Measurements from ENCODE around the gene CPPED1.
"Not testable (repeated sequence)": the region's sequence is repeated elsewhere in the genome, so short reads cannot be mapped to it uniquely, and the experiment has no call there.

CPPED1 gene, protein sequence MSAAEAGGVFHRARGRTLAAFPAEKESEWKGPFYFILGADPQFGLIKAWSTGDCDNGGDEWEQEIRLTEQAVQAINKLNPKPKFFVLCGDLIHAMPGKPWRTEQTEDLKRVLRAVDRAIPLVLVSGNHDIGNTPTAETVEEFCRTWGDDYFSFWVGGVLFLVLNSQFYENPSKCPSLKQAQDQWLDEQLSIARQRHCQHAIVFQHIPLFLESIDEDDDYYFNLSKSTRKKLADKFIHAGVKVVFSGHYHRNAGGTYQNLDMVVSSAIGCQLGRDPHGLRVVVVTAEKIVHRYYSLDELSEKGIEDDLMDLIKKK

DNA sequence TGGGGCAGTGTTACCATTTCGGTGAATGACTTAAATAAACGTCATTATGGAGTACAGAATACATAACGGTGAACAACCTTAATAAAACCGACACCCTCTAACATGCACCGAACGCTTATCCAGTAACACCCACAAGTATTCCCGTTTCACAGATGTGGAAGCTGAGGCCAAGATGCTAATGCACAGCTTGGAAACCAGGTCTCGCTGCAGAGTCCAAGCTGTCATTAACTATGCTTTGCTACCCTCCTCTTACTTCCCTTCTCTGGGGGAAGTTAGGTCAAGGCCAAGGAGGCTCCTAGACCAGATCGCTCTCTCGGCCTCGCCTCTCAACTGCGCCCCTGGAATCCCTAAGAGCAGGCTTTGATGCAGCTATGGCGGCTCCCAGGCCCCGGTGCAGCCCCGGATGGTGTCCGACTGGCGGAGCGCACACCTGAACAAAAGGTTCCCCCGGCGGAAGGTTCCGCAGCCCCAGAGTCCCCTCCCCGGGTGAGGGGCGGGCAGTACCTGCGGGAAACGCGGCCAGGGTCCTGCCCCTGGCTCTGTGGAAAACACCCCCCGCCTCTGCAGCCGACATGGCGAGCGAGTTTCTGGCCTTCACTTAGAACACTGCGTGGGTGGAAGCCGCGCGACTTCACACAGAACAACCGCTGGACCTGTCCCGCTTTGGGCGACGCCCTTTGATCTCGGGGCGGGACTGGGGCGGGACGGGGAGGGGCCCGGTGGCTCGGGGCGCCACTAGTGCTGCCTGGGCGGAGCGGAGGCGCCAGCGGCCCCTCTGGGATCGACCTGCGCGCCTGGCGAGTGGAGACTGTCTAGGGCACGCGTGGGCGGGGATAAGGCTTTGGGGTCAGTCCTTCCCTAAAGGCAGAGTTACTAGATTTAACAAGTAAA, at the start of gene CPPED1:
Gene CPPED1, minus strand, starts transcription at position 685 of the 891 bp plus-strand sequence. Its CDS starts 111 bp downstream, at position 574.
- DNase-seq (ENCODE audit: low read depth): peak; percentile 78

DNA sequence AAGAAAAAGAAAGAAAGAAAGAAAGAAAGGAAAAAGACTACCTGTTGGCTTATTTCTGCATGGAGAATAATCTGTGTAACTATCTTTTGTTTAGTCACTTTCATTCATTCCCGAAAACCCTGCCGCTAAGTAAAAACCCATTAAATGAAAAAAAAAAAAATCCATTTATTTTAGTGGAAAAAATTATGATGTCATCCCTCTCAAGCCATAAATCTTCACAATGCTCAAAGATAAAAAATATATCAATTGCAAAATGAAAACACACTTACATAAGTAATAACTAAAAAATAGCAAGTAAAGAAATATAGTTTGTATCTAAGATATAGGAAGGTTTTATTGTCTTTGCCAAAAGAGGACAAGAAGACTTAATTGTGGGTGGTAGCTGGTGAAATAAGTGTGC, 46.5 kb upstream of the CPPED1 start:
- DNase-seq (ENCODE audit: low read depth): no peak

DNA sequence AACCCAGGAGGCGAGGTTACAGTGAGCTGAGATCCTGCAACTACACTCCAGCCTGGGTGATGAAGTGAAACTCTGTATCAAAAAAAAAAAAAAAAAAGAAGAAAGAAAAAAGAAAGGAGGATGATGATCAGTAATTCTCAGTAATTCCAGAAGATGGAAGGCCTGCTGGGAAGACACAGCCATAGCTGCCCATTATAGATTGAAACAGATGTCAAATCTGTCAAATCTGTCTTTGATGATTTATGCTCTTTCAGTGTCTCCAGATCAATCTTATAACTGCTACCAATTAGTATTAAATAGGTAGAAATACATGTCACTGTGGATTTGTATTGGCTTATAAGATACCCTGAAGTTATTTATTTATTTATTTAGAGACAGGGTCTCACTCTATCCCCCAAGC, 42.9 kb upstream of the CPPED1 start:
- DNase-seq (ENCODE audit: low read depth): no peak

DNA sequence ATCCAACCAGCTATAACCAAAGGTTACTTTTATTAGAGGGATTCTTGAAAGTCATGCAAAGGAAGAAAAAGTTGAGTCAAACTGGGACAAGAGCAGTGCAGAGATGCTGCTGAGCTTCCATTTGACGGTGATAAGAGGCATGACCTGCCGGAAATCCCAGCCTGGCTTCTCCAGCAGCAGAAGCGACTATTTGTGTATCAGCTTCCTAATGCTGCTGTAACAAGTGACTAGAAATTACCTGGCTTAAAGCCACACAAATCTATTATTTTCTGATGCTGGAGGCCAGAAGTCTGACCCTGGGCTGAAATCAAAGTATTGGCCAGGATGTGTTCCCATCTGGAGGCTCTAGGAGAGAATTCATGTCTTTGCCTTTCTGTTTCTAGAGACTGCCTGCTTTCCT, 41.6 kb upstream of the CPPED1 start:
- DNase-seq (ENCODE audit: low read depth): no peak

DNA sequence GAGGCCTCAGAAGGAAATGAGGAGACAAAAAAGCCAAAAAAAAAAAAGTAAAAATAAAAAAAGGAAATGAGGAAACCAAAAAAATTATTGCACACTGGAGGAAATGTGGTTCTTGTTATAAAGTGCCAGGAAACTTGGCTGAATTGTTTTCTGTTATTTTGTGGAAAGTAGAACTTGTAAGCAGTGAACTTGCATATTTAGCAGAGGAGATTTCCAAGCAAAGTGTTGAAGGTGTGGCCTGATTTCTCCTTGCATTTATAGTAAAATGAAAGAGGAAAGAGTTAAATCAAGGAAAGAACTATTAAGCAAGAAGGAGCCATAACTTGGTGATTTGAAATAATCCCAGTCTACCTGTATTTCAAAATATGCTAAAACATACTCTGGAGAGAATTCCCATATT, 34.1 kb upstream of the CPPED1 start:
- no peak for DNase-seq (ENCODE audit: low read depth)

DNA sequence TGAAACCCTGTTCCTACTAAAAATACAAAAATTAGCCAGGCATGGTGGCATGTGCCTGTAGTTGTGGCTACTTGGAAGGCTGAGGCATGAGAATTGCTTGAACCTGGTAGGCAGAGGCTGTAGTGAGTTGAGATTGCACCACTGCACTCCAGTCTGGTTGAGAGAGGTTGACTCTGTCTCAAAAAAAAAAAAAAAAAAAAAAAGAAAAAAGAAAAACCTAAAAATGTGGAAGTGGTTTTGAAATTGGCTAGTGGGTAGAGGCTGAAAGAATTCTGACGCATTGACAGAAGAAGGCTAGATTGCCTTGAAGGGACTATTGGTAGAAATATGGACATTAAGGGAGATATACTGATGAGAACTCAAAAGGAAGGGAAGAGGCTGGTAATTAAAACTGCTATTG, 33.6 kb upstream of the CPPED1 start:
- DNase-seq (ENCODE audit: low read depth): no peak

DNA sequence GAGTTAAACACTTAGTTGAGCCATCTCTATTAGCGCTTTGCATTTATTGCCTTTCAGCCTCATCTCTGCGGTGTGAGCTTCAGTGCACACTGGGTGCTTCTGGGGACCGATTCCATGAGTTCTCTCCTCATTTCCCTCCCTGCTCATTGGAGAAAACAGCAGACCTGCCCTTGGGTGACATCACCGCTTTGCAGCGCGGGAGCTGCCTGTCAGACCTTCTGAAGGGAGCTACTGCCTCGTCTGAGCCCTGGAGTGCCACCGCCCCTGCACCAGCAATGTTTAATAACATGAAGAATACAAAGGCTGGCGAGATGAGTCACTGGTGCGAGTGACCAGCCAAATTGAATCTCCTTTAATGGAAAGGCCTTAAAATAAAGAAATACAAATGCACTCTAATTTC, 30.2 kb upstream of the CPPED1 start:
- no peak for DNase-seq (ENCODE audit: low read depth)

DNA sequence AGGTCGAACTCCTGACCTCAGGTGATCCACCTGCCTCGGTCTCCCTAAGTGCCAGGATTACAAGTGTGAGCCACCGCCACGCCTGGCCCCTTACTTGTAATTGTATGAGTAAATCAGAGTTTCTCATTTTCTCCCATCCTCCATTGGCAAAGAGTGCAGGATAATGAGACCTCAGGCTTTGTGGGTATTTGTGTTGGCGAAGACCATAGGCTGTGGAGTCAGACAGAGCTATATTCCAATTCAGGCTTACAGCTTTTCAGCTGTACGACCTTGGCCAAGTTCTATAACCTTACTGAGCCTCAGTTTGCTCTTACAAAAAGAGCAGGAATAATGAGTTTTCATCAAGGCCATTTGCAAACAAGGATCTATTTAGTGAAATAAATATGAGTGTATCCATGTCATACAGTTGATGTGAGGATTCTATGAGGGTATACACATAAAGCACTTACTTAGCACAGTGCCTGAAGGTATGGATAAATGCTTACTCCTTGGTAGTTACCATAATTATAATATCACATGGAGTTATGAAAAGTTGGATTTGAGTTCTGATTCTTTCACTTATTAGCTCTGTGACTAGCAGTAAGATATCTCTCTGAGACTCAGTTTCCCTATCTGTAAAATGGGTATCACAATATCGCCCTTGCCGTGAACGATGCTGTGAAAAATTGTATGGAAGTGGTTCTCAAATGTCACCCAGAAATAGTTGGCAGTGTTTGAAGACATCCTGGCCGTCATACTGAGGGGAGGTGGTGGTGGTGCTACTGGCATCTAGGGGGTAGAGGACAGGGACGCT, 25.6 kb upstream of the CPPED1 start:
- no peak for DNase-seq (ENCODE audit: low read depth)

DNA sequence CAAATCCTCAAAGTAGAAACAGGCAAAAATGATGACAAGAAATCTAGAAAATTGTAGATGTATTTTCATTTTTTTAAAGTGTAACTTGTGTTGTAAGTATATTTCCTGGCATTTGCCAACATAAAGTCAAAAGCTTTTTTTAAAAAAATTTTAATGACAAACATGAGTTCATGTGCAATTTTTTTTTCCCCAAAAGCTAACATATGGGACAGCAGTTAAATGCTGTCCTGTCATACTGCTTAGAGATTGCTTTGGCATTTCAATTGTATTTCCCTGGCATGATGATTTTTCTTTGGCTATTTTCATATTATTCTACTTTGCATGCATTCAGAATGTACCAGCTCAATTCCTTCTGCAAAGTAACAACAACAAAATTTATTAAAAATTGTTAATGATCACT, 24.5 kb upstream of the CPPED1 start:
- no peak for DNase-seq (ENCODE audit: low read depth)

DNA sequence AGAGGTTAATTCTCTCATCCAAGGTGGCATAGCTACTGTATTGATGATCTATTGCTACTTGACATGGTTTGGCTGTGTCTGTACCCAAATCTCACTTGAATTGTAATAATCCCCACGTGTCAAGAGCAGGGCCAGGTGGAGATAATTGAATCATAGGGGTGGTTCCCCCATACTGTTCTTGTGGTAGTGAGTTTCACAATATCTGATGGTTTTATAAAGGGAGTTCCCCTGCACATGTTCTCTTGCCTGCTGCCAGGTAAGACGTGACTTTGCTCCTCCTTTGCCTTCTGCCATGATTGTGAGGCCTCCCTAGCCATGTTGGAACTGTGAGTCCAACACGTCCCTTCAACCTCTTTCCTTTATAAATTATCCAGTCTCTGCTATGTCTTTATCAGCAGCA, 22.9 kb upstream of the CPPED1 start:
- no peak for DNase-seq (ENCODE audit: low read depth)

DNA sequence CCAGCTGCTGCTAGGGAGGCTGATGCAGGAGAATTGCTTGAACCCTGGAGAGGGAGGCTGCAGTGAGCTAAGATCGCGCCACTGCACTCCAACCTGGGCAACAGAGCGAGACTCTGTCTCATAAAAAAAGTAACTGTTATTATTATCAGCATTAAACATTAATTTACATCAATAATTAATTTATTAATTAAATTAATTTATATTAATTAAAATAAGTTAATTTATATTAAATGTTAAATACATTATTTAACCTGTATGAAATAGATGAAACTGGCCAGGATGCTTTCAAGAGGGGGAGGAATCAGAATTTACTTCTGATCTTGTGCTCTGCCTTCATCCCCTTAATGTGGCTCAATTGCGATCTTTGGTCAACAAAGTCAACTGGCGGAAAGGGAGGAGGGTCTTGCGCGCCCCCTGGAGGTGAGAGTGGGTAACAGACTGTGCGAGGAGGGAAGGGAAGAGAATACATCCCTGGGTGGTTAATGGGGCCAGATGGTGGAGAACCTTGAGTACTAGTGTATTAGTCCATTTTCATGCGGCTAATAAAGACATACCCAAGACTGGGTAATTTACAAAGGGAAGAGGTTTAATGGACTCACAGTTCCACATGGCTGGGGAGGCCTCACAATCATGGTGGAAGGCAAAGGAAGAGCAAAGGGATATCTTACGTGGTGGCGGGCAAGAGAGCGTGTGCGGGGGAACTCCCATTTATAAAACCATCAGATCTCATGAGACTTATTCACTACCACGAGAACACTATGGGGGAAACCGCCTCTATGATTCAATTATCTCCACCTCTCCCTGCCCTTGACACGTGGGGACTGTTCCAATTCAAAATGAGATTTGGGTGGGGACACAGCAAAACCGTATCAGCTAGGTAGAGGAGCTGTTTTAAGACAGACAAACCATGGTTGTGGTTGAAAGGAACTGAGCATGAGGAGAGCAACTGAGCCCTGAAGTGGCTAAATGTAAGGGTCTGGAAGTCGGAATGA, 15.7 kb upstream of the CPPED1 start:
- DNase-seq (ENCODE audit: low read depth): no peak

DNA sequence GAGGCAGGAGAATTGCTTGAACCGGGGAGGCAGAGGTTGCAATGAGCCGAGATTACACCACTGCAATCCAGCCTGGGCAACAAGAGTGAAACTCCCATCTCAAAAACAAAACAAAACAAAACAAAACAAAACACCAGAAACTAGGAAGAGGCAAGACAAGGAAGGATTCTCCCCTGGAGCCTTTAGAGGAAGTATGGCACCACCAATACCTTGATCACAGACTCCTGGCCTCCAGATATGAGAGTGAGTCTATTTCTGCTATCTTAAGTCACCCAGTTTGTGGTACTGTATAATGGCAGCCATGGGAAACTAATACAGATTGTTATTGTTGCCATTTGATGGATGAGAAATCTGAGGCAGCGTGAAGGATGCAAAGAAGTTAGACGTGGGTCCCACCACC, 14.6 kb upstream of the CPPED1 start:
- no peak for DNase-seq (ENCODE audit: low read depth)

DNA sequence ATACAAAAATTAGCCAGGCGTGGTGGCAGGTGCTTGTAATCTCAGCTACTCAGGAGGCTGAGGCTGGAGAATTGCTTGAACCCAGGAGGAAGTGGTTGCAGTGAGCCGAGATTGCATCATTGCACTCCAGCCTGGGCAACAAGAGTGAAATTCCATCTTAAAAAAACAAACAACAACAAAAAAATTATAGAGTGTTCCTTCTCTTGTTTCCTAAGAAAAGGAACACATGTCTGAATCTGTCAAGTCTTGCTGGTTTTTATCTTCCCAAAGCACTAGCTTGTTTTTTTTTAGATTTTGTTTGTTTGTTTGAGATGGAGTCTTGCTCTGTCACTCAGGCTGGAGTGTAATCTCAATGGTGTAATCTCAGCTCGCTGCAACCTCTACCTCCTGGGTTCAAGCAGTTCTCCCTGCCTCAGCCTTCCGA, 13.1 kb upstream of the CPPED1 start:
- not testable (repeated sequence) for DNase-seq (ENCODE audit: low read depth)

DNA sequence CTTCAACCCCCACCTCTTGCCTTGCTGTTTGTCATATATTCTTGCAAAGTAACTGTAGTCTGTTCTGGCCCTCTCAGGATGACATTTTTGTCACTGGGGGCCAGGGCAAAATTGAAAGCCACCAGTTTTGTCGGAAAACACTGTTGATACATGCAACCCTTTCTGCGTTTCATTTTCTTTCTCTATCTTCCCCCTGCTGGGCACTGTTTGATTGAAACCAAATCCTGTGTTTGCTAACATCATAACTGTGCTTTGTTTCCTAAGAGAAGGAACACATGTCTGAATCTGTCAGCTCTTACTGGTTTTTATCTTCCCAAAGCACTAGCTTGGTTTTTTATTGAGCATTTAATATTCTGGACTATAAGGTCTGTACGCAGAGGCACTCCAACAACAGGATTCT, 11.7 kb upstream of the CPPED1 start:
- DNase-seq (ENCODE audit: low read depth): no peak

DNA sequence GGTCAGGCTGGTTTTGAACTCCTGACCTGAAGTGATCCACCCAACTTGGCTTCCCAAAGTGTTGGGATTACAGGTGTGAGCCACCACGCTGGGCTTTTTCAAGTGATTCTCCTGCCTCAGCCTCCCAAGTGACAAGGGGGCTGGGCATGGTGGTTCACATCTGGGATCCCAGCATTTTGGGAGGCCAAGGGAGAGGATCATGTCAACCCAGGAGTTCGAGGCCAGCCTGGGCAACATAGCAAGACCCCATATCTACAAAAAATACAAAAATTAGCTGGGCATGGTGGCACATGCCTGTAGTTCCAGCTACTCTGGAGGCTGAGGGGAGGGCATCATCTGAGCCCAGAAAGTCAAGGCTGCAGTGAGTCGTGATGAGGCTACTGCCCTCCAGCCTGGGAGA, 10.0 kb upstream of the CPPED1 start:
- not testable (repeated sequence) for DNase-seq (ENCODE audit: low read depth)

DNA sequence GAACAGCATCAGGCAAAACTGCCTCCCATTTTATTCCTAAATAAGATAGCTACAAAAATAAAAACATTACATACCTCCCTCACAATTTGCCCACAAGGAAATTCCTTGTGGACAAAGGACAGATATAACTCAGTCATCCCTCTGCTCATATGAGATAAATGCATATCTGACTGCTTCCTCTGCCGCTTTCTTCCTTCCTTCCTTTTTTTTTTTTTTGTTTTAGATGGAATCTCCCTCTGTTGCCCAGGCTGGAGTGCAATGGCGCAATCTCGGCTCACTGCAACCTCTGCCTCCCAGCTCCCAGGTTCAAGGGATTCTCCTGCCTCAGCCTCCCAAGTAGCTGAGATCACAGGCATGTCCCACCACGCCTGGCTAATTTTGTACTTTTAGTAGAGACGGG, 9.6 kb upstream of the CPPED1 start:
- not testable (repeated sequence) for DNase-seq (ENCODE audit: low read depth)

DNA sequence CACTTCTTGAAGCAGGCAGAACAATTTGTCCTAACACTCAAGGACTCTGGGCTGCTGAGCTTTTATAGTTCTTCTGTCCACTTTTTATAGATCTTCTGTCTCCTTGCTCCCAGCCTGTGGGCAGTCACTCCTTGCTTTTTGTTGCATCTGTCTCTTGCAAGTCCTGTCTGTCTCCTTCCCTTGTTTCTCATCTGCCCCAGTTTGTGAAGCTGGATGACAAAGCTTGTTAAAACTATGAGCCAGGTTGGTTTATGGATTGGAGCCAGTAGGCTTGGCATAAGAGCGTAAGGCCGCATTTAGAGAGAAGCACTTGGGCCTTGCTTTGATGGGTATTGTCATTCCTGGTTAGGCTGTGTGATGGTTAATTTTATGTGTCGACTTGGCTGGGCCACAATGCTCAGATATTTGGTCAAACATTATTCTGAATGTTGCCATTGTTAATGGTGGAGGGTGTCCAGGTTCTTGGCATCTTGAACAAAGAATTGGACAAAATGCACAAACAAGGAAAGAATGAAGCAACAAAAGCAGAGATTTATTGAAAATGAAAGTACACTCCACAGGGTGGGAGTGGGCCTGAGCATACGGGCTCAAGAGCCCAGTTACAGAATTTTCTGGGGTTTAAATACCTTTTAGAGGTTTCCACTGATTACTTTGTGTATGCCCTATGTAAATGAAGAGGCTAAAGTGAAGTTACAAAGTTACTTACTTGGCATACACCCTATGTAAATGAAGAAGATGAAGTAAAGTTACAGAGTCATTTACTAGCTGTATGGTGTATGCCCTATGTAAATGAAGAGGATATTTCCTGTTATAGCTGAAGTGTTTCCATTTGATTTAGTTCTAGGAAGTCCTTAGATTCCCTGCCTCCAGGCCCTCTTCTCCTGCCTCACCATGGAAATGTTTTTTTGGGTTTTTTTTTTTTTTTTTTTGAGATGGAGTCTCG, 8.0 kb upstream of the CPPED1 start:
- no peak for DNase-seq (ENCODE audit: low read depth)

DNA sequence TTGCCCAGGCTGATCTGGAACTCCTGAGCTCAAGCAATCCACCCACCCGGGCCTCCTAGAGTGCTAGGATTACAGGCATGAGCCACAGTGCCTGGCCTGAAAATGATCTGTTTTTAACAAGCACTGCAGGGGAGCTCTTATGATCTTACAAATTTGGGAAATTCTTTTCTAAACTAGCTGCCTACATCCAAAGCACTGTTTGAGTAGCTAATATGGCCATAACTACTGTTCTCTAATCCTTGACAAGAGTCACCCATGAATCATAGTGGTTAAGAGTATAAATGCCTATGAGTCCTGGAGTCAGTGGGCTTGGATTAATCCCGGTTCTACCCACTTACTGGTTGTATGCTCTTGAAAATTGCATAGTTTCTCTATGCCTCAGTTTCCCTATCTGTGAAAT, 1.4 kb upstream of the CPPED1 start:
- DNase-seq (ENCODE audit: low read depth): no peak

DNA sequence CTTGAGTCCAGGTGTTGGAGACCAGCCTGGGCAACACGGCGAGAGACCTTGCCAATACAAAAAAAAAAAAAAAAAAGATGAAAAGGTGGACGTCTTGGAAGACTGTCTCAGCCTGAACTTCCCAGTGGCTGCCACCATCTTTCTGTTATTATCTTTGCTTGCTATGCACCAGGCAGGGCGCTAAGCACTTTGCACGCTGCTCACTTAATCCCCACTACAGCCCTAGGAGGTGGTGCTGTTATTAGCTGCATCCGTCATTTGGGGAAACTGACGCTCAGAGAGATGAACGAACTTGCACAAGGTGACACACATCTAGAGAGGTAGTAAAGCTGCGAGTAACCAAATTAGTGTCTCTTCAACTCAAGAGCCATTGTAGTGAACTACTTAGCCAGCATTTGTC, 708 bp upstream of the CPPED1 start:
- no peak for DNase-seq (ENCODE audit: low read depth)

DNA sequence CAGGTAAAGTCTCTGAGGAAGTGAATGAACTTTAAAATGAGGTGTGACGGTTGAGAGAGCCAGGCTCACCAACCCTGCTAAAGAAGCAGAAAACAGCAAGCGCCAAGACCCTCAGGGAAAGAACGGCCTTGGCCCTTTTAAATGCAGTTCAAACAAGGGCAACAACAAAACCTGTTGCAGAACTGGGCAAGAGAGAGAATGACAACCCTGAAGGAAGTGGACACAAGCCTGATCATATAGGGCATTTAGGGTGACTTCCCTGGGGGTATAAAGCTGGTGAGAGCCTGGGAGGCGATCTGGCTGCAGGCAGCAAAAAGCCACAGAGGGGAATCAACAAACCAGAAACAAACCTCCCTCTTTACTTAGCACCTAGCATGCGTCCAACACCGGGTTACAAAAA, 1.0 kb downstream of the CPPED1 start:
- DNase-seq (ENCODE audit: low read depth): no peak

Data from GM04503 (cell line).